HG03457 (cell line): ENCODE data around the gene IL1RN.

Source experiments
- ATAC-seq: cut with Tn5 transposase; IDR thresholded peaks from one replicate; pipeline ENCODE4 v1.9.1; 2021; ENCODE audit warnings: moderate number of reproducible peaks; ENCODE audit not compliant: unreplicated experiment

Gene IL1RN

DNA sequence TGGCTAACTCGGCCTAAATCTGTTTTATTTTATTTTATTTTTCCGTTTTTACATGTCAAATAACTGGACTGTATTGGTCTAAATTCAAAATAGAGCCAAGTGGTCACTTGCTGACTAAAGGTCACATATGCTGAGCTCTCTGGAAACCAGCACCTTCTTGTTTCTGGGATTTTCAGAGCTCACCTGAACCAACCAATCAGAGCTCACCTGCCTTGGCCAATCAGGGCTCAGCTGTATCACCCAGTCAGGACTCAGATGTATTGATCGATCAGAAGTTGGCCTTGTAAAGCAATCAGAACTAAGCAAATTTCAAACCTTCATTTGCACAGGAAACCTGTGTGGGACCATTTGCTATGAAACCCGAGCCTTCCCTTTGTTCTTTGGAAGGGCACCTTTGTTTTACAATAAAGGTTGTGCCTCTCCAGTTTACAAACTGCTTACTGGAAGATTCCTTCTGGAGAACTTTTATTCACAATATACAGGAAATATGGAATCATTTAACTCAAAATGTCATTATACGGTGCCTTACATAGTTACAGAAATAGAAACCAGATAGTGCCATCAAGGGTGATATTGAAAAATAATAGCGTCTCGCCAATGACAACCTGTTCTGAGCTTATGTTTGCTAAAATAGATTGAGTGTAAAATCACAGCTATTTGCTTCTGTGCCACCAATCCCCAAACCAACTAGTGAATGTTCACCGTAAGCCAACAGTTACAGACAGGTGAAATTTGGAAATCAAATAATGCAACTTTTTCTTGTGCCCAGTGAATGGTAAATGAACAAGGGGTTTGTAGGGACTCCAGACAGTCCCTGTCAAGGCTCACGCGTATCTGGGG is 29.1 kb downstream of the IL1RN start:
- ATAC-seq, result no peak

DNA sequence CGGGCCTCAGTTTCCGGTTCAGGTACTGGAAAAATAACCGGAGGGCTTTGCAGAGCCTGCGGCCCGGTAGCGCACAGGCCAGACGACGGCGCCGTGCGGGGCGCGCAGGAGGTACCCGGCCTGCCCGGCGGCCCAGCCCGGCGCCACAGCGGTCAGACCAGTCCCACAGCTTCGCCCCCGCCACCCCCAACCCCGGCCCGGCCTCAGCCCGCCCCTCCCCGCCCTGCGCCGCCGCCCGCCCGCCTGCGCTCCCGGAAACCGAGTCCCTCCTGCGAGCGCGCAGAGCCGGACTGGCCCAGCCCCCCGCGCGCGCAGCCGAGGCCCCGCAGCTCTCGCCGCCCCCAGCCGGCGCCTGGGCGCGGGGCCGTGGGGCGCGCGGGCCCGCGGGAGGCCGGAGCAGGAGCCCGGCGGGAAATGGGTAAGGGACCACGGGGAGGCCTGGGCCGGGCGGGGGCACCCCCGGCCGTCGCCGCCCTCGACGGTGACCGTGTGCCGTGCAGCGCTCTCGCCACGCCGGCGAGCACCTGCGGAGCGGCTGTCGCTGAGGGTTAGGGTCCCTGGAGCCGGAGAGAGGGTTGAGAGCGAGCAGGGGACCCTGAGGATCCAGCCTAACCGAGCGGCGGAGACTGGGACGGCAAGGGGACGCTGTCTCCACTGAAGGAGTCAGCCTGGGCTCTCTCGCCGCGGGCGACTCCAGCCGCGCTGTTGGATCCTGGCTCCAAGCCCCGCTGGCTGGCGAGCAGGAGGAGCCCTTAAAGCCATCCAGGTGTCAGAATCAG is 29.9 kb downstream of the IL1RN start:
- ATAC-seq, result no peak

DNA sequence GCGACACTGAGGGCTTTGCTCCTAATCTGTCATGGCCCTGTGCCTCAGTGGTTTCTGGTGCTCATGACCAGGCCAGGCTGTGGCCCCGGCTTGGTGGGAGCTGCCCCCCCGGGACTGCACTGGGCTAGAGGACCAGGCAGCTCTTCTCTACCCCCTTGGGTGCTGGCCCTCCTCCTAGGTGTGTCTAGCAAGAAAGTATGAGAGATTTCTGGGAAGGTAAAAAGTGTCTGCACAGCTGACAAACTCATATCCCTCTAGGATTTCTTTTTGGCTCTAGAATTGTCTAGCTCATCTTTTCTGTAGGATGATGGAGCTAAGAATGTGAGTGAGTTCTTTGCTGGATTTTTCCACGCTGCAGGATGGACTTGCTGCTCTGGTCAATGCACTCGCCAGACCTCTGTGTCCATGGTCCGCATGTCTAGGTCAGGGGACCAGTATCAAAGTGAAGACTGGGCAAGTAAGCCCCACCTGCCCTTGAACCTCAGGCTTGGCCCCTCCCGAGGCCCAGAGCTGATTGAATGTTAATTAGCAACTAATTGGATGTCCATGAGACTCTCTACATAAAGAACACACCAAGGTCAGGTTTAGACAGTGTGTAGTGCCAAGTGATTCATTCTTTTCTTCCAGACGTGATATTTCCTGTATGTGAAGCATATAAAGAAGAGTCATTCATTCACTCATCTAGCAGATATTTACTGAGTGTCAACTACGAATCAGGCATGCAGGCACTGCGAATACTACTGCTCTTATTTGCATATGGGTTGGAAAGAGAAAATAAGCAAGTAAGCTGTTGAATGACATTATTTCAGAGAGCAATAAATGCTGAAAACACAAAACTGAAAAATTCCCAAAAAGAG is 30.7 kb downstream of the IL1RN start:
- no peak for ATAC-seq

DNA sequence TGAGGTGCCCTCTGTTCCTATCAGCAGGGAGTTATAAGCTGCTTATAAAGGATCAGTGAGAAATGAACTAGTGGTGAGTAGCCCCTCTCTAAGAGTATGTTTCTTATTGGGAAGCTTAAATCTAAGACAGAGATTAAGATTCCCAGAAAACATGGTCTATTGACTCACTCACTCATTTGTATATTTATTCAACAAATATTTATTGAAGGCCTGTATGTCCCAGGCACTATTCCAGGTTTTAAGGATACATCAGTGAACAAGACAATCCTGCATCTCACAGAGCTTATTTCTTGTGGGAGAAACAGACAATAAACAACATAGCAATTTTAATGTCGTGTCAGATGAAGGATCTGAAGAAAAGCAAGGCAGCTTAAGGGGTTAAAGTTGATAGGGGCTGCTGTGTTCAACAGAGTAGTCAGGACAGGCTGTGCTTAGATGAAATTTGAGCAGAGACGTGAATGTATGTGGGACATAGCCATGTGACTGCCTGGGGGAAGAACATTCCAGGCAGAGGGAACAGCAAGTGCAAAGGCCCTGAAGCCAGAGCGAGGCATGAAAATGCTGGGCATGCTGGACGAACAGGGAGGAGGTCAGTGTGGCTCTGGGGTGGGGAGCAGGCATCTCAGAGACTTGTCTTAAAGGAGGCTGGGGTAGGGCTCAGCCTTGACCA is 31.6 kb downstream of the IL1RN start:
- ATAC-seq, result no peak

DNA sequence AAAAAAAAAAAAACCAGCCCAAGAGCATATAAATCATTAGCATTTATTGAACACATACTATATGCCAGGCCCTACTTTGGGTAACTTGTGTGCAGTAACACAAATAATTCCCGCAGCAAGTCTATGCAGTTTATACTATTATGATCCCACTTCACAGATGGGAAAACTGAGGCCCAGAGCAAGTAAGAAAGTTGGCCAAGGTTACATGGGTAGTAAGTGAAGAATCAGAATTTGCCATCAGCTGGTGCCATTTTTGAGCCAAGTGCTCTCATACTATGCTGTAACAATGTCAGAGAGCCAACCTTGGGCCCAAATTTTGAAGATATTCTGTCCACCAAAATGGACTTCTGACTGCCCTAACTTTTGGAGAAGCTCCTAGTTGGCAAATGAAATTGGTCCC is 32.9 kb downstream of the IL1RN start:
- no peak for ATAC-seq

DNA sequence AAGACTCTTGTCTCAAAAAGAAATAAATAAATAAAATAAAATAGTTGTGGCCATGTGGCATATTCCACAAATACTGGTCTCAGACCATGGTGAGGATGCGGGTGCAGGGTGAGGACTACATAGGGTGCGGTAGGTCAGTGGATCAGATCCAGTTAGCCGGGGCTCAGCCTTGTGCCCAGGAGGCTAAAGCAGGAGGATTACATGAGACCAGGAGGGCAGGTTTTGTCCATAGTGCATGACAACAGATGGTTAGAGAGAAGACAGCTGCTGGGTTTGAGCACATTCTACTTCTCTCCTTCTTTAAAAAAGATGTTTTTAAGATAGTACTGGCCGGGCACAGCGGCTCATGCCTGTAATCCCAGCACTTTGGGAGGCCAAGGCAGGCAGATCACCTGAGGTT is 33.6 kb downstream of the IL1RN start:
- ATAC-seq, result no peak

DNA sequence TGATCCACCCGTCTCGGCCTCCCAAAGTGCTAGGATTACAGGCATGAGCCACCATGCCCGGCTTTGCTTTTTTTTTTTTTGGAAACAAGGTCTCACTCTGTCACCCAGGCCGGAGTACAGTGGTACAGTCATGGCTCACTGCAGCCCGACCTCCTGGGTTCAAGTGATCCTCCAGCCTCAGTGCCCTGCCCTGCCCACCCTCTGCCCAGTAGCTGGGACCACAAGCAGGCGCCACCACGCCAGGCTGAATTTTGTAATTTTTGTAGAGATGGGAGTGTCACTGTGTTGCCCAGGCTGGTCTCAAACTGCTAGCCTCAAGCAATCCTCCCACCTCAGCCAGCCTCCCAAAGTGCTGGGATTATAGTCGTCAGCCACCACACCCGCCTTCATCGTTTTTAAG is 34.8 kb downstream of the IL1RN start:
- ATAC-seq, result no peak

DNA sequence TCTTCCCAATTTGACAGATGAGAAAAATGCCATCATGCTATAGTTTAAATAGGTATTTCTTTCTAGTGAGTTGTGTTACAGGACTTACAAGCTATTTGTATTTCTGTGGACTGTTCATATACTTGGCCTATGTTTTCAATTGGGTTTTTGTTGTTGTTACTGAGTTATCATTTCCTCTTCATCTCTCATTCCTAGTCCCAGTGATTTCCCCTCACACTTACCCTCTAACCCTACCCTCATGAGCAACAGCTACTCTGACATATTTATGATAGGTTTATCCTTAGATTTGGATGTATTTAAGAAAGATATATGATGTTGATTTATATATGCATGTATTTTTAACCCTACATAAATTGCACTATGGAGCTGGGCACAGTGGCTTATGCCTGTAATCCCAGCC is 35.5 kb downstream of the IL1RN start:
- no peak for ATAC-seq

DNA sequence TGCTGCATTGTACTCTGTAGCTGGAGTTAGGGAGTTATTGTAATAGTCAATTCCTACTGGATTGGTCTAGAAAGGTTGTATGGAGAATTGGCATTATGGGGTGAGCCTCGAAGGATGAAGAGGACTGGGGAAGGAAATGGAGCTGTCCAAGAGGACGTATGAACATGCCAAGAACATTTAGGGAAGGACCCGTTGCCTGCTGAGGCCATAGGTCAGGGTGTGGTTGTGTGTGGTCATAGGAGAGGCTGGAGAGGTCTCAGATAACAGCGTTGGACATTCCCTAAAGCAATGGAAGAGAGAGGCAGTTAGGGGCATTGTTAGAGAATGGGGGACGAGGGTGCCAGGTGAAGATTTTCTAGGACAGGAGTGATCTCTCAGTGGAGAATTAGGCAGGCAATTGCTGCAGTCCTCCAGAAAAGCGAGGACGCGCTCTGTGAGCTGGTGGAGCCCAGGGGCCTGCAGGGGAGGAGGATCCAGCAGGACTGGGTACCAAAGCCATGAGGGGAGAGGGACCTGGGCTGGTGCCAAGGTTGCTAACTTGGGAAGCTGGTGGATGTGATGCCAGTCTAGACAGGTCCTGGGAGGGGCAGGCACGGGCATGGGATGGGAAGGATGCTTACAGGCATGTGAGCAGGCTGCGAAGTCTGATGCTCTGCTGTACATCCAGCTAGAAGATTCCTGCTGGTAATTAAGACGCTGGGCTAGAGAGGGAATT is 37.0 kb downstream of the IL1RN start:
- no peak for ATAC-seq

DNA sequence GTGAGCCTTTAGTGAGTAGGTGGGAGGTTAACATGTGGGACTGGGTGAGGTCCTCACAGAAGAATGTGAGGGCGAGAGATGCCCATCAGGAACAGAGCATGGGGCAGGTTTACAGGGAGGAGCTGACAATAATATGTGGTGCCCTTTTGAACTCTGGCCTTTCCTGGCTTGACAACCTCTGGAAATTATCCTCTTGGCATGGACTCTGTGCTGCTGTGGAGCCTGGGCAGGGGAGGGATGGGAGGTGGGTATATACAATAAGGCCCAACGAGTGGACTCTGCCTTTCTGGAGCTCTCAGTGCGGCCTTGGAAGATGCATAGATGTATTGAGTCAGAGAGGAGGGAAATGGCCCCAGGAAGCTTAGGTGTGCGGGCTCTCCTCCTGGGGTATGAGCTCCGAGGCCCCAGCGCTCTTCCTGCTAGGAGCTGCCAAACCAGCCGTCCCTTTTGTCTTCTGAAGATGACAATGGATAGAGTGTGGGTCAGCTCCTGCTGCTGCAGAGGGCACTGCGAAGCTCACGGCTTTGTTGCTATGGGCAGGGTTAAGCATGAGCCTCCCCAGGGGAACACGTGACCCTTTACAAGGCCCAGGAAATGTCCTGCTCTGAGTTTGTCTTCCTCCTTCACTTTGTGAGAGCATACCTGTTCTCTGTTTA is 37.7 kb downstream of the IL1RN start:
- no peak for ATAC-seq

DNA sequence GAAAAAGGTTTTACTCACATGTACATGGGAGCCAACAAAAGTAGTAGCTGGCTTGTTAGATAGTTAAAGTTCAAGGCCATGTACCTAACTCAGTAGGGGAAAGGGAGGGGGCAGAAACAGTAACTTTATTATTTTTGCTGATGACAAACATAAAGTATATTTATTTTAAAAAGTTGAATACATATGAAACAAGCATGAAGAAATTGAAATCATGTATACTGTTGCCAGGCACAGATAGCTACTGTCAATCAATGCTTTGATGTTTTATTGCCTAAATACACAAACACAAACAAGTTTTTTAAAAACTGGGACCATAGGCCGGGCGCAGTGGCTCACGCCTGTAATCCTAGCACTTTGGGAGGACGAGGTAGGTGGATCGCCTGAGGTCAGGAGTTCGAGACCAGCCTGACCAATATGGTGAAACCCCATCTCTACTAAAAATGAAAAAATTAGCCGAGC is 38.8 kb downstream of the IL1RN start:
- ATAC-seq, result no peak

DNA sequence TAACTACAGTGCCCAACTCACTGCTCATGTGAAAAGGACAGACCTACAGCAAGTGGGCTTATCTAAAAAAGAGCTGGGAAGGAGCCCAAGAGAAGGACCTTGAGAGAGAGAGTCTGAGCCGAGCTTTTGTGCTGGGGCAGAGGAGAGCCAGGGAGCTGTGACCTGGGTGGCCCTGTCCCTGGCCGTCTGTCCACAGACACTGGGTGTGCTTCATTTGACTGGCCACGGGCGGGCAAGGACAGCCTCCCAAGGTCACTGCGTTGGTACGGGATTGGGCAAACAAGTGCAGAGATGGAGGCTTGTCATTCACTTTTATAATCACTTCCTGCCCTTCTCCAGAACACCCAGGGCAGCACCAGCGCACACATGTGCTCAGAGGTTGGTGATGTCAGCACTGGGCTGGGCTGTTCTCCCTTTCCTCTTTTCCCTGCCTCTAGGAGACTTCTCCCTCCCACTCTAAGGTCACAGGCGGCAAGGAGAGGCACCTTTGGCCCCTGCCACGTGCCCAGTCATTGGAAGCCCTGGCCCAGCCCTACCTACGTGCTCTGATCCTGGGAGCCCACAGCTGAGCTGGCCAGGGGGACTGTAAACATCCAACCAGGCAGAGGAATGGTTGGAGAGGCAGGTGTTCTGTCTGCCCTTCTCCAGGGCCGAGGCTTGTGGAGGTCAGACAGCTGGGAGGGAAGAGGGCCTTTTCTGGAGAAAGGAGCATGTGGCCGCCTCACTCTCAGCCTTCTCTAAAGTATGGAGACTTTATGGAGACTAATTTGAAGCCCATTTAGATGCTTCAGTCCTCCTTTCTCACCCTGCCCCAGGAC is 39.9 kb downstream of the IL1RN start:
- no peak for ATAC-seq

DNA sequence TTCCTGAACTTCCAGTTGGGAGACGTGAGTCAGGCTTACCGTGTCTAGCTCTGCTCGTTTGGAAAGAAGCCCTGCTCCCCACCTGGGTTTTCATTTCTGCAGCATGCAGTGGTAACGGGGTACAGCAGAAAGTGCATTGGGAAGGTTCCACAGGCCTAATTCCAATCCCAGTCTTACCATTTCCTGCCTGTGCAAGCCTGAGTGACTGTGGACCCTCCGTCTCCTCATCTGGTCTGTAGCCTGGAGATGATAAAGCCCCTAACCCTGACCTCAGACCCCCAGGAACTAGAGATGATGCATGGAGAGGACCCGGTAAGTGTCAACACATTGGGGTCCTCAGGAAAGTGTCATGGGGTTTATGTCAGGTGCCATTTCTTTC is 40.6 kb downstream of the IL1RN start:
- no peak for ATAC-seq

DNA sequence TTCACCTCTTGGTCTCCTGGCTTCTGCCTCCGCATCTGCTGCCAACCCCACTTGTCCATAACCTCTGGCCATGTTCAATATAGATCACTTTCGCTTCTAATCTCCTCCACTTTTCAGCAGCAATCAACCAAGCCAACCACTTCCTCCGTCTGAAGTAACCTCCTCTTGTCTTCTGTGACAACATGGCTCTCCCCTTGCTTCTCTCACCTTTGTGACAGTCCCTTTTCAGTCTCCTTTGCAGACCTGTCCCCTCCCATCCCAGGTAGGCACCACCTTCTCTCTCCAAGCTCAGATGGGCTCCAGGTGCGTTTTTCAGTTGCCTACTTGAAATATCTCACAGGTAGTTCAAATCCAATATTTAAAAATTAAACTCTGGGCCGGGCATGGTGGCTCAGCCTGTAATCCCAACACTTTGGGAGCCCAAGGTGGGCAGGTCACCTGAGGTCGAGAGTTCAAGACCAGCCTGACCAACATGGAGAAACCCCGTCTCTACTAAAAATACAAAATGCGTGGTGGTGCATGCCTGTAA is 41.7 kb downstream of the IL1RN start:
- no peak for ATAC-seq

DNA sequence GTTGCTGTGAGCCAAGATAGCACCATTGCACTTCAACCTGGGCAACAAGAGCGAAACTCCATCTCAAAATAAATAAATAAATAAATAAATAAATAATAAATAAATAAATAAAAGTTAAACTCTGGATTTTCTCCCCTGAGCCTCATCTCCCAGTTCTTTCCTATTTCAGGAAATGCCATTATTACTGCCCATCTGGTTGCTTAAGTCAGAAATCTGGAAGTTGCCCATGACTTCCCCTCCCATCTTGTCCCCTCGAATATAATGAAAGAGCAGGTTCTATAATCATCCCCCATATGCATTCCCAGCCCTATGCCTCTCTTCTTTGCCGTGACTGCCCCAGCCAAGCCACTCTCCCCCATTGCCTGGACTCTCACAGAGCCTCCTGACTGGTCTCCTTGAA is 42.2 kb downstream of the IL1RN start:
- ATAC-seq, result no peak

DNA sequence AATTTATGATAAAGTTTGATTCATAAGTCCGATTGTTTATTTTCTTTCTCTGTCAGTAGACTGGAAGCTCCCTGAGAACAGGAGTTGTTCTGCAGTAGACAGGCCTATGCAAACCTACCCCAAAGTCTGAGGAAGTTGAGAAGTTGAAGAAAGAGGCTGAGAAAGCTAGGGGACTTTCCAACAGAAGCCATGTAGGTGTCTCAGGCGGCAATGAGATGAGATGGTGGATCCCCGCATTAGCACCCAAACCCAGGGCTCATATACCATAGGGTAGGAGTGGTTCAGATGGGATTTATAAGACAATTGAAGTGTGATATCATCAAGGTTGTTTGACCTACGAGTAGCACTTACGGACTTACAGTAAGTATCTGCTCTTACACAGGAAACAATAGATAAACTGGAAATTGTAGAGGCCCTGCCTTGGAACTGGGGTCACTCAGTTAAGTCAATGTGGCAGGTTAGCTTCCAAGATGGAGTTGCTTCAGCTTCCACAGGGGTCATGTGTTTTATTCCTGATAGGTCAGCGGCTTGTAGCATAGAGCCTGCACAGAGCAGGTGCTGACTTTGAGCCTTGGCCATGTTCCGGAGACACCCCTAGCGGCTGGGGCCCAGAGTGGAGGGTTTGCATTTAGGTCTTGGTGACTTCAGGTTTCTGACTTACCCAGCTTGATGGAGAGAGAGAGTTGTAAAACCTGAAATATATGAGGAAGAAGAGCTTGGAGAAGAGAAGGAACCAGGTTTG is 44.1 kb downstream of the IL1RN start:
- ATAC-seq, result no peak

DNA sequence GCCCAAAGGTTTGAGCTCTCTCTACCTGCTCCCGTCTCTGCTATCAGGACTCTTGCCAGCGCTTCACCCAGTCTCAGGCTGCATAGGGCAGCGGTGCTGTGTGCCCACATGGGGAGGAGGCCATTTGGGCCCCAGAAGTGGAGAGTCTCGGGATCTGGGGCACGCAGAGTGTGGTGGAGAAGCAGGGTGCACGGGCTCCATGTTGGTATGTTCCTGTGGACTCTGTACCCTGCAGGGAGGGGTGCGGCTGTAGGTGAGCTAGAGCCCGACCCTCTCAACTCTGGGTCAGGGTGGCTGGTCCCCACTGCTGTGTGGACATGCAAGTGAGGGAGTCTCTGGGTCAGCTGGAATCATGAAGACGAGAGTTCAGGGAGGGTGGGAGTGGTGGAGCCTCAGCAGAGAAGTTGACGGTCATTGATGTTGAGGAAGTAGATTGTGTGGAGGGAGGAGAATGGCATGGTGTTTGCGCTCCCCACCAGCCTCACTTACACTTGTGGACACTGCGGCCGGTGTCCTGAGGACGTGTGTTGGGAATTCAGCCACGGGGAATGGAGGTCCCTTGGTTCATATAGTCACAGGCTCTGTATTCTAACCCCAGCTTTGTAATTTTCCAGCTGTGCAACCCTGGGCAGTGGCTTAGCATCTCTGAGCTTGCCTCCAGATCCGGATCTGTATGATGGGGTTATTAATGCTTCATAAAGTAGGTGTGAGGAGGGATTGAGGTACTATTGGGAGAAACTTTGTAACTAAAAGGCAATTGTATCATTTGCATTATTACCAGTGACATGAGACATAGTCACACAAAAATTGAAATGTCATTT is 45.5 kb downstream of the IL1RN start:
- ATAC-seq, result no peak
